ENCODE data around the gene NECTIN4.
A peak's percentile ranks its signal among the peaks of the same experiment; 100 is the strongest.
"Not testable (repeated sequence)": the region's sequence is repeated elsewhere in the genome, so short reads cannot be mapped to it uniquely, and the experiment has no call there.

The NECTIN4 gene

DNA sequence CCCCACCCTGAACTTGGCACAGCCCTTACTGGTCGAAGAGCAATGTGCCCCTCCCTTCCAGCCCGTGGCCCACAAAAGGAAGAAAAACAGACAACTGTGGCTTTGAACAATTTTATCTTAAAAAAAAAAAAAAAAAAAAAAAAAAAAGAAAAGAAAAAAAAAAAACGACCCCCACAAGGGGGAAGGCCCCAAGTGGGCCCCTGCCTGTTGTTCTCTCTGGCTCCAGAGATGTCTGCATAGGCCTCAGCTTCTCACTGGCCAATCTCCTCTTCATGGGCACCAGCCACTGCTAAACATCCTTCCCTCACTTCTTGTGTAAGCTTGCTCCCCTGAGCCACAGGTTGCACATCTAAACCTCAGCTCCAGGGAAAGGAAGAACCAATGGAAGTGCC lies 50.2 kb downstream of the NECTIN4 start:
- Histone ChIP-seq H3K27me3 (ENCODE audit: insufficient read depth, low read length) (no peaks in the 10 kb centered on the region), H2AFZ (ENCODE audit: low read length, unreplicated experiment) (no peak overlapping the region), H3K4me3 (ENCODE audit: low read depth, low read length) (no peak overlapping the region), H3K27ac (ENCODE audit: low read depth, low read length) (no peak overlapping the region), H3K36me3 (ENCODE audit: insufficient read depth, low read length) (peaks cover 5% of the 10 kb centered on the region; the same call in 1 of the 2 replicates), H3K4me1 (ENCODE audit: control insufficient read depth, insufficient read depth, low read length, unreplicated experiment) (peaks cover 2% of the 10 kb centered on the region), H3K79me2 (ENCODE audit: control insufficient read depth, insufficient read depth, low read length, unreplicated experiment) (peaks cover 13% of the 10 kb centered on the region)

DNA sequence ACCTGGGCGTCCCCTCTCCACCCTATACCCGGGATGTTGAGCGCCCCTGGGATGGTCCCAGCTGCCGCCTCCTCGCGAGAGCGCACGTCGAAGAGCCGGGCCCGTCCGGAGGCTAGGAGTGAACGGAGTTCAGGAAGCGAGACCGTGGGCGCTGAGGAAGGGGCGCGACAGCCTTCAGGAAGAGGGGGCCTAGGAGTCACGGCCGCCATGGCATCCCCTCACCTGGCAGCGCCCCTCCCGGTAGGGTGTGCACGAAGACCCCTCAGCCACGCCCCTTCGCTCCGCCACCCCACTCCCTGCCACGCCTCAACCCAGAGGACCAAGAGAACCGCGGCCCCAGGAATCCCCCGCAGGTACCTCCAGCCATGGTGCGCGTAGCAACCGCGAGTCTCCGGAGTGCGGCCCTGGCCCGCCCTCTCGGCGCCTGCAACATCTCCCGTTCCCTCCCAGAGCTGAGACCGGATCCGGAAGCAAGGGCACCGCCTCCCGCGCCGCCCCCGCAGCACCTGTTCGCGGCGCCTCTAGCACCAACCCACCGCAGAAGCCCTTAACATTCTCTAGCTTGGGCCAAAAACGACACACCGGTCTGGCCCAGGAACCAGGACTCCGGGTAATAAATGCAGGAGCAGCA lies 50.7 kb downstream of the NECTIN4 start, which contains the start of gene TSTD1:
TSTD1 (minus strand) TSS at position 442 of the 631 bp plus-strand sequence; CDS start at position 367, 75 bp downstream.
- Histone ChIP-seq H3K4me1 (ENCODE audit: control insufficient read depth, insufficient read depth, low read length, unreplicated experiment) (no peaks in the 10 kb centered on the region), H3K36me3 (ENCODE audit: insufficient read depth, low read length) (peaks cover 5% of the 10 kb centered on the region; the same call in 1 of the 2 replicates), H3K4me3 (ENCODE audit: low read depth, low read length) (no peak within 1 kb of the TSS; the same call in 1 of the 2 replicates), H3K79me2 (ENCODE audit: control insufficient read depth, insufficient read depth, low read length, unreplicated experiment) (peaks cover 11% of the 10 kb centered on the region), H3K27me3 (ENCODE audit: insufficient read depth, low read length) (no peaks in the 10 kb centered on the region), H3K27ac (ENCODE audit: low read depth, low read length) (no peak within 1 kb of the TSS), H2AFZ (ENCODE audit: low read length, unreplicated experiment) (no peak within 1 kb of the TSS)

DNA sequence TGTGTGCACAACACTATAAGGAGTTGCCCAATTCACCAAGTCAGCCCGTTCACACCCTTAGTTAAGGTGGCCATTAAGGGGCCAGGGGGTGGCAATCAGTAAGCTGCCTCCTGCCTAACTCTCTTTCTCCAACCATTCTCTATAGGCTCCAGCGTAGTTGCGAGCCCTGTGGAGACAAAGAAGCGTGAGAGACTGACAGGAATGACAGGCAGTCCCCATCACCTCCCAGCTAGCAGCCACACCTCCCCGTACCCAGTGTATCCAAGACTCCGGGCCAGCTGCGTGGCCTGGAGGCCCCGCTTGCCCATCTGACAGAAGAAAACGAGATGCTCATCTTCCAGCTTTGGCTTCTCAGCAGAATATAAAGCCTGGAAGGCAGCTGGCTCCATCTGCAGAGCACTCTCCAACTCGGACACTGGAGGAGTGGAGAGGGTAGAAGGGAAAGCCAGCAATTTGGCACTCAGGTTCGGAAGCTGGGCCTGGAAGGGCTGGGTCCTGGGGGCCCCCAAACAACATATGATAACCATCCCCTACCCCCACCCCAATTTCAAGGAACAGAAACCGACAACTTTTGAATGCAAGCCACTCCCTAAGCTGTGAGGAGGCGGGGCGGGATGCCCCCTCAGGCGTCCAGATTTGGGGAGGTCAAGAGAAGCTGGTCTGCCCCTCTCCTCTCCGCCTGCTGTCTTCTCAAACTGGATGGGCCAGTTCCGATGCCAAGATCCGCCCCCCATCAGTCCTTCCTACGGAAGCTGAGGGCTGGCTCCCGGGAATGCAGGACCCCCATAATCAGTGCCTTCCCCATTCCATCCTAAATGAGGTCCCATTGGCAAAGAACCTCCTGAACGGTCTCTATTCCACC lies 51.5 kb downstream of the NECTIN4 start:
- Histone ChIP-seq H3K4me3 (ENCODE audit: low read depth, low read length) (no peak overlapping the region), H3K4me1 (ENCODE audit: control insufficient read depth, insufficient read depth, low read length, unreplicated experiment) (no peaks in the 10 kb centered on the region), H2AFZ (ENCODE audit: low read length, unreplicated experiment) (no peak overlapping the region), H3K27me3 (ENCODE audit: insufficient read depth, low read length) (no peaks in the 10 kb centered on the region), H3K36me3 (ENCODE audit: insufficient read depth, low read length) (peaks cover 5% of the 10 kb centered on the region; the same call in 1 of the 2 replicates), H3K27ac (ENCODE audit: low read depth, low read length) (no peak overlapping the region), H3K79me2 (ENCODE audit: control insufficient read depth, insufficient read depth, low read length, unreplicated experiment) (peaks cover 6% of the 10 kb centered on the region)

DNA sequence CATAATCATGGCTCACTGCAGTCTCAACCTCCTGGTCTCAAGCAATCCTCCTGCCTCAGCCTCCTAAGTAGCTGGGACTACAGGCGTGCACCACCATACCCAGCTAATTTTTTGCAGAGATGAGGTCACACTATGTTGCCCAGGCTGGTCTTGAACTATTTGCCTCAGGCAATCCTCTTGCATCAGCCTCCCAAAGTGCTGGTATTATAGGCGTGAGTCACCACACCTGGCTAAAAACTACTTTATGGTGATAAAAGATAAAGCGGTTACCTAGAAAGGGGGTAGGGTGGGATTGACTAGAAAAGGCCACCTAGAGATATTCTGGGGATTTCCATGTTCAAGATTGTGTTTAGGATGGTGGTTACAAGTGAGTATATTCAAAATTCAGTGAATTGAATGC lies 55.6 kb downstream of the NECTIN4 start:
- no peaks in the 10 kb centered on the region for H3K4me1 ChIP-seq (ENCODE audit: control insufficient read depth, insufficient read depth, low read length, unreplicated experiment)
- no peaks in the 10 kb centered on the region for H3K27me3 ChIP-seq (ENCODE audit: insufficient read depth, low read length)
- H2AFZ ChIP-seq (ENCODE audit: low read length, unreplicated experiment), result no peak overlapping the region
- no peaks in the 10 kb centered on the region for H3K79me2 ChIP-seq (ENCODE audit: control insufficient read depth, insufficient read depth, low read length, unreplicated experiment)
- no peak overlapping the region for H3K27ac ChIP-seq (ENCODE audit: low read depth, low read length)
- no peak overlapping the region for H3K4me3 ChIP-seq (ENCODE audit: low read depth, low read length)
- no peaks in the 10 kb centered on the region for H3K36me3 ChIP-seq (ENCODE audit: insufficient read depth, low read length)

DNA sequence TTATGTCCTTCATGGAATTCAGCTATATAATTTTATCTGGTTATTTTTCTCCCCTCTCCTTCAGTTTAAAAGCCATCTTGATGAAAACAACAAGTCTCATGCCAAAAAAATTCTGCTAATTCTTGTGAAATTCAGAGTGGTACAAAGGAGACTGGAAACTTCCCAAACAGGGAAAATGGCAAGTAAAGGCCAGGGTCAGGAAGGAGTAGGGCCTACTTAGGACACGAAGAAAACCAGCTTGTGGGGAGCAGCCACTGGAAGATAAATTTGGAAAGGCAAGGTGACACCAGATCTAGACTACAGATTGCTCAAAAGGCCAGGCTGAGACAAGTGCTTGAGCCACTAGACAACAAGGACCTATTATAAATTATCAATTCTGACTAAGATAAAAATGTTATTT lies 56.9 kb downstream of the NECTIN4 start:
- H3K4me1 ChIP-seq (ENCODE audit: control insufficient read depth, insufficient read depth, low read length, unreplicated experiment), result no peaks in the 10 kb centered on the region
- H2AFZ ChIP-seq (ENCODE audit: low read length, unreplicated experiment), result no peak overlapping the region
- no peaks in the 10 kb centered on the region for H3K27me3 ChIP-seq (ENCODE audit: insufficient read depth, low read length)
- no peaks in the 10 kb centered on the region for H3K36me3 ChIP-seq (ENCODE audit: insufficient read depth, low read length)
- no peak overlapping the region for H3K27ac ChIP-seq (ENCODE audit: low read depth, low read length)
- H3K4me3 ChIP-seq (ENCODE audit: low read depth, low read length), result no peak overlapping the region
- no peaks in the 10 kb centered on the region for H3K79me2 ChIP-seq (ENCODE audit: control insufficient read depth, insufficient read depth, low read length, unreplicated experiment)

DNA sequence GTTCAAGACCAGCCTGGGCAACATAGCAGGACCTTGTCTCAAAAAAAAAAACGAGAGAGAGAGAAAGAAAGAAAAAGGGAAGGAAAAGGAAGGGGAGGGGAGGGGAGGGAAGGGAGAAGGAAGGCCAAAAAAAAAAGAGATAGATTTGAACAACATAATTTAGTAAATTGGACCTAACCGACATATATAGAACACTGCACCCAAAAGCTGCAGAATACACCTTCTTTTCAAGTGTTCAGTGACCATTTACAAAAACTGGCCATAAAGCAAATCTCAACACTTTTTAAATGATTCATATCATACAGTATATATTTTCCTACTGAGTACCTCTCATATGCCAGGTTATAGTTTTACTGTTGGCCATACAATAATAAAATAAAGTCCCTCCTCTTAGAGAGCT lies 57.5 kb downstream of the NECTIN4 start:
- Histone ChIP-seq H3K27ac (ENCODE audit: low read depth, low read length) (no peak overlapping the region), H2AFZ (ENCODE audit: low read length, unreplicated experiment) (no peak overlapping the region), H3K79me2 (ENCODE audit: control insufficient read depth, insufficient read depth, low read length, unreplicated experiment) (no peaks in the 10 kb centered on the region), H3K4me3 (ENCODE audit: low read depth, low read length) (no peak overlapping the region), H3K36me3 (ENCODE audit: insufficient read depth, low read length) (no peaks in the 10 kb centered on the region), H3K4me1 (ENCODE audit: control insufficient read depth, insufficient read depth, low read length, unreplicated experiment) (no peaks in the 10 kb centered on the region), H3K27me3 (ENCODE audit: insufficient read depth, low read length) (no peaks in the 10 kb centered on the region)

DNA sequence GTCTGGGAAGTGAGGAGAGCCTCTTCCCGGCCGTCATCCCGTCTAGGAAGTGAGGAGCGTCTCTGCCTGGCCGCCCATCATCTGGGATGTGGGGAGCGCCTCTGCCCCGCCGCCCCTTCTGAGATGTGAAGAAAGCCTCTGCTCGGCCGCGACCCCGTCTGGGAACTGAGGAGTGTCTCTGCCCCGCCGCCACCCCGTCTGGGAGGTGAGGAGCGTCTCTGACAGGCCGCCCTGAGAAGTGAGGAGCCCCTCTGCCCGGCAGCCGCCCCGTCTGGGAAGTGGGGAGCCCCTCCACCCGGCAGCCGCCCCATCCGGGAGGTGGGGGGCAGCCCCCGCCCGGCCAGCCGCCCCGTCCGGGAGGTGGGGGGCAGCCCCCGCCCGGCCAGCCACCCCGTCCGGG lies 59.9 kb downstream of the NECTIN4 start:
- not testable (repeated sequence) for H3K79me2 ChIP-seq (ENCODE audit: control insufficient read depth, insufficient read depth, low read length, unreplicated experiment); H3K36me3 ChIP-seq (ENCODE audit: insufficient read depth, low read length); H3K27me3 ChIP-seq (ENCODE audit: insufficient read depth, low read length); H3K4me3 ChIP-seq (ENCODE audit: low read depth, low read length); H3K27ac ChIP-seq (ENCODE audit: low read depth, low read length); H2AFZ ChIP-seq (ENCODE audit: low read length, unreplicated experiment); H3K4me1 ChIP-seq (ENCODE audit: control insufficient read depth, insufficient read depth, low read length, unreplicated experiment)

DNA sequence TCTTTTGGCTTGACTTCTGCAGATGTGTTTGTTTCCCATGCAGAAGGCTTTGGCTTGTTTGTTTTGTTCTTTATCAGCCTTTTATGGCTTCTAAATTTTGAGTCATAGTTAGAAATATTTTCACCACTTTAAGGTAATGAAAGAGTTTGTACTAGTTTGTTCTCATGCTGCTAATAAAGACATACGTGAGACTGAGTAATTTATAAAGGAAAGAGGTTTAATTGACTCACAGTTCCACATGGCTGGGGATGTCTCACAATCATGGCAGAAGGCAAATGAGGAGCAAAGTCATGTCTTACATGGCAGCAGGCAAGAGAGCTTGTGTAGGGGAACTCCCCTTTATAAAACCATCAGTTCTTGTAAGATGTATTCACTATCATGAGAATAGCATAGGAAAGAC lies 62.4 kb downstream of the NECTIN4 start:
- not testable (repeated sequence) for H3K79me2 ChIP-seq (ENCODE audit: control insufficient read depth, insufficient read depth, low read length, unreplicated experiment); H2AFZ ChIP-seq (ENCODE audit: low read length, unreplicated experiment); H3K4me1 ChIP-seq (ENCODE audit: control insufficient read depth, insufficient read depth, low read length, unreplicated experiment); H3K27ac ChIP-seq (ENCODE audit: low read depth, low read length); H3K36me3 ChIP-seq (ENCODE audit: insufficient read depth, low read length); H3K27me3 ChIP-seq (ENCODE audit: insufficient read depth, low read length); H3K4me3 ChIP-seq (ENCODE audit: low read depth, low read length)

DNA sequence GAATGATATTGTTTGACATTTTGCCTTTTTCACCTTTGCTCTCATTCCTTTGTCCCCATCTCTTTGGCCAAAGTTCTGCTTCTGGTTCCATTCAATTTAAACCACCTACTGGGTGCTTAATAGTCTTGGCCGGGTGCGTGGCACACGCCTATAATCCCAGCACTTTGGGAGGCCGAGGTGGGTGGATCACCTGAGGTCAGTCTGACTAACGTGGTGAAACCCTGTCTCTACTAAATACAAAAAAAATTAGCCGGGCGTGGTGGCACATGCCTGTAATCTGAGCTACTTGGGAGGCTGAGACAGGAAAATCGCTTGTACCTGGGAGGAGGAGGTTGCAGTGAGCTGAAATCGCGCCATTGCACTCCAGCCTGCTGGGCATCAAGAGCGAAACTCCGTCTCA lies 66.9 kb downstream of the NECTIN4 start:
- H3K79me2 ChIP-seq (ENCODE audit: control insufficient read depth, insufficient read depth, low read length, unreplicated experiment); H3K27me3 ChIP-seq (ENCODE audit: insufficient read depth, low read length); H2AFZ ChIP-seq (ENCODE audit: low read length, unreplicated experiment); H3K36me3 ChIP-seq (ENCODE audit: insufficient read depth, low read length); H3K27ac ChIP-seq (ENCODE audit: low read depth, low read length); H3K4me3 ChIP-seq (ENCODE audit: low read depth, low read length): not testable (repeated sequence)
- peaks cover 10% of the 10 kb centered on the region for H3K4me1 ChIP-seq (ENCODE audit: control insufficient read depth, insufficient read depth, low read length, unreplicated experiment)

DNA sequence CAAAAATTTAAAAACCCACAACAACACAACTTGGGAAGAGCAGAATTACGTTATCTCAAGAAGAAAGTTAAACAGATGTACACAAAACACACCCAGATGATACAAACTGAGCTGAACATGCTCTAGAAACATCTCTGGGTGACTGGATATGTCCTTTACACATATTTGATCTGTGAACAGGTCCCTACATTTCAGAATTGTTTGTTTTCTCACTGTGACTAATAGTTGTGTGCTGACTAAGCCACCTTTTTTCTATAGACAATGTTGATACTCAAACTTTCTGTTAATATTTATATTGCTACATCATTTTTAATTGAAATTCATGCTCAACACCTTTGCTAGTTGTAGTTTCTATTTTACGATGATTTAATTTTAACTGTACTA lies 67.4 kb downstream of the NECTIN4 start:
- Histone ChIP-seq H3K27me3 (ENCODE audit: insufficient read depth, low read length) (no peaks in the 10 kb centered on the region), H3K79me2 (ENCODE audit: control insufficient read depth, insufficient read depth, low read length, unreplicated experiment) (no peaks in the 10 kb centered on the region), H3K27ac (ENCODE audit: low read depth, low read length) (no peak overlapping the region), H3K4me3 (ENCODE audit: low read depth, low read length) (peak overlapping the region; percentile 78; the same call in 1 of the 2 replicates), H3K4me1 (ENCODE audit: control insufficient read depth, insufficient read depth, low read length, unreplicated experiment) (peaks cover 10% of the 10 kb centered on the region), H3K36me3 (ENCODE audit: insufficient read depth, low read length) (no peaks in the 10 kb centered on the region), H2AFZ (ENCODE audit: low read length, unreplicated experiment) (no peak overlapping the region)
